K562 (cell line): ENCODE data around the gene ATP5MG. TPM values are rescaled to one million over a fixed set of nuclear protein-coding genes. Genes with fewer than 3 reads are reported as not detected.

Source experiments
- ATAC-seq: fragments of 200-7000 bp; cut with Tn5 transposase; 3 replicates; pipeline ENCODE4 v1.9.1; 2020; ENCODE audit warnings: moderate library complexity
- BruUV-seq: library from RNA; stranded (reverse); fragments of 400-500 nt; replicated peaks from 2 replicates; lab custom pipeline; 2021; lab: Mats Ljungman, UMichigan
- CTCF ChIA-PET: fragments of 300-600 bp; formaldehyde crosslinking; extraction: SDS; loops from one replicate; lab custom pipeline; 2021; ENCODE audit warnings: low intra/inter-chr PET ratio; lab: Yijun Ruan, JAX
- POLR2A ChIA-PET: fragments of 300-600, 350-650 bp; sonication (Branson Sonifier 250); formaldehyde crosslinking; extraction: SDS; loops from one replicate; lab custom pipeline; 2021; ENCODE audit warnings: antibody characterized with exemption, inconsistent platforms; lab: Yijun Ruan, JAX
- DNase-seq, 4 experiments: peaks; one replicate each; pipeline versions ENCODE4 v3.0.0 to v3.0.0-alpha.2; 2011 to 2018; ENCODE audit warnings: low spot score in 3 of 4, mixed read lengths in 3 of 4; ENCODE audit errors: extremely low read depth in 1 of 4
- FAIRE-seq: peaks from 2 replicates; lab custom pipeline; 2011; peaks lifted over from hg19 to GRCh38; lab: Jason Lieb, UNC
- H2AFZ ChIP-seq: 2 replicates; pipeline ENCODE4 v1.6.0; 2011; ENCODE audit warnings: low read depth, low read length, control low read depth, inconsistent platforms
- H3K27ac ChIP-seq: fragments of 200-600 bp; 3 replicates; pipeline ENCODE4 v1.8.0; 2011; ENCODE audit warnings: low read depth, mild to moderate bottlenecking, control low read depth, inconsistent platforms, low read length, moderate library complexity, mixed read lengths; ENCODE audit errors: extremely low read depth
- H3K27me3 ChIP-seq, 2 experiments: fragments of 300-600 bp in 1 of 2; 2 replicates in 1 of 2; 3 replicates in 1 of 2; pipeline versions ENCODE4 v1.6.0 to v1.8.0; 2011; ENCODE audit warnings: inconsistent platforms in 2 of 2, low read length in 2 of 2, mild to moderate bottlenecking in 1 of 2, mixed read lengths in 1 of 2, moderate library complexity in 1 of 2; ENCODE audit not compliant: control insufficient read depth in 2 of 2, insufficient read depth in 2 of 2
- H3K36me3 ChIP-seq: fragments of 300-600 bp; 3 replicates; pipeline ENCODE4 v1.8.0; 2011; ENCODE audit warnings: mild to moderate bottlenecking, low read length, inconsistent platforms; ENCODE audit not compliant: control insufficient read depth, insufficient read depth
- H3K4me1 ChIP-seq, 2 experiments: fragments of 200-600 bp in 1 of 2; replicated peaks in 1 of 2; 2 replicates in 1 of 2; 3 replicates in 1 of 2; pipeline versions ENCODE4 v1.5.1 to v1.8.0; 2011; ENCODE audit warnings: inconsistent platforms in 2 of 2, low read length in 2 of 2, mild to moderate bottlenecking in 1 of 2, mixed read lengths in 1 of 2, moderate library complexity in 1 of 2; ENCODE audit not compliant: control insufficient read depth in 2 of 2, insufficient read depth in 2 of 2
- H3K4me2 ChIP-seq: 2 replicates; pipeline ENCODE4 v1.6.1; 2011; ENCODE audit warnings: low read length, control low read depth, inconsistent platforms, mixed read lengths; ENCODE audit not compliant: insufficient read depth
- H3K4me3 ChIP-seq: fragments of 200-600 bp; sonication (generic), shearing (Covaris generic); 2 replicates; pipeline ENCODE4 v1.5.1; 2016; ENCODE audit warnings: control low read depth, inconsistent platforms
- H3K79me2 ChIP-seq: fragments of 200-600 bp; 3 replicates; pipeline ENCODE4 v1.8.0; 2011; ENCODE audit warnings: low read length, inconsistent platforms; ENCODE audit not compliant: control insufficient read depth, insufficient read depth
- H3K9ac ChIP-seq, 2 experiments: 2 replicates each; pipeline versions ENCODE4 v1.6.0 to v1.6.1; 2011; ENCODE audit warnings: low read depth in 2 of 2, low read length in 2 of 2, control low read depth in 1 of 2, inconsistent platforms in 1 of 2, mild to moderate bottlenecking in 1 of 2, mixed read lengths in 1 of 2; ENCODE audit not compliant: insufficient read depth in 1 of 2
- H3K9me1 ChIP-seq: one replicate; pipeline ENCODE4 v1.6.0; 2011; ENCODE audit warnings: inconsistent platforms, mild to moderate bottlenecking, low read length, moderate library complexity; ENCODE audit not compliant: control insufficient read depth, insufficient read depth
- H3K9me3 ChIP-seq: replicated peaks from 2 replicates; pipeline ENCODE4 v1.5.1; 2011; ENCODE audit warnings: low read depth, low read length, inconsistent platforms; ENCODE audit not compliant: control insufficient read depth, insufficient read depth
- H4K20me1 ChIP-seq: replicated peaks from 2 replicates; pipeline ENCODE4 v1.6.1; 2011; ENCODE audit warnings: low read length, inconsistent platforms, mixed read lengths; ENCODE audit not compliant: control insufficient read depth, insufficient read depth
- CEBPZ ChIP-seq: fragments of 150-350 bp; IDR thresholded peaks from 2 replicates; pipeline ENCODE4 v1.6.1; 2014; ENCODE audit warnings: low read depth, mild to moderate bottlenecking, low read length, borderline replicate concordance
- CREM ChIP-seq: IDR thresholded peaks from 2 replicates; pipeline ENCODE4 v1.6.1; 2014; ENCODE audit warnings: antibody characterized with exemption, low read depth
- CTCF ChIP-seq, 3 experiments: IDR thresholded peaks in 2 of 3; conservative IDR thresholded peaks in 1 of 3; 2 replicates each; pipeline ENCODE4 v1.5.1; 2011 to 2012; ENCODE audit warnings: low read length in 3 of 3, mild to moderate bottlenecking in 3 of 3, control low read depth in 2 of 3, improper control_type of control experiment in 1 of 3, inconsistent platforms in 1 of 3, low read depth in 1 of 3, mixed read lengths in 1 of 3, moderate library complexity in 1 of 3; ENCODE audit not compliant: insufficient read depth in 2 of 3
- RAD21 ChIP-seq, 2 experiments: fragments of 250-450 bp in 1 of 2; fragments of 450-650 bp in 1 of 2; sonication (Bioruptor Pico) in 1 of 2; formaldehyde crosslinking in 1 of 2; IDR thresholded peaks in 1 of 2; conservative IDR thresholded peaks in 1 of 2; 2 replicates each; pipeline versions ENCODE4 v1.4.0 to v1.8.0; 2020 to 2022; ENCODE audit warnings: mild to moderate bottlenecking in 2 of 2, moderate library complexity in 1 of 2
- ZNF57 ChIP-seq: fragments of 450-650 bp; formaldehyde crosslinking; IDR thresholded peaks from 2 replicates; pipeline ENCODE4 v1.4.0; 2020; ENCODE audit warnings: mild to moderate bottlenecking, moderate library complexity
- WGBS: fragments of 100-300 bp; shearing (Covaris generic); methylation state at CpG from one replicate; pipeline ENCODE4 v1.1.6; 2016; ENCODE audit warnings: low coverage, mixed read lengths; ENCODE audit not compliant: insufficient coverage; ENCODE audit errors: missing lambda C conversion rate; 5-methylcytosine and 5-hydroxymethylcytosine counted together
- in situ Hi-C: fragments of 300-500 bp; cut with MboI; formaldehyde crosslinking; loops from 4 replicates; pipeline ENCODE4 v1.15.0; 2018; ENCODE audit warnings: inconsistent platforms, mixed read lengths
- intact Hi-C: fragments of 100-400 bp; cut with micrococcal nuclease; formaldehyde crosslinking; loops from 2 replicates; pipeline ENCODE4 v1.14.2; 2022
- polyA plus RNA-seq, 8 experiments: library from polyadenylated mRNA; depleted of rRNA in 4 of 8; stranded (reverse) in 5 of 8; unstranded in 3 of 8; fragments of >200 nt; fragmentation: Nextera tagmentation in 2 of 8; fragmentation: Illumina TruSeq in 1 of 8; extraction: Ambion mirVana in 2 of 8; extraction: Trizol in 1 of 8; gene quantifications; 2 replicates each; pipeline versions ENCODE4 v1.2.1 to v1.2.3, GENCODE V29; 2011 to 2014; ENCODE audit warnings: inconsistent platforms in 1 of 8, missing spikeins in 1 of 8
- total RNA-seq, 7 experiments: library from RNA; depleted of rRNA in 6 of 7; stranded (reverse); fragments of >200 nt in 6 of 7; fragmentation: Illumina TruSeq in 2 of 7; extraction: Trizol in 2 of 7; gene quantifications; 2 replicates each; pipeline versions ENCODE4 v1.2.1 to v1.2.3, GENCODE V29; 2011 to 2021; ENCODE audit warnings: low replicate concordance in 1 of 7

The ATP5MG gene
- total and polyA plus RNA-seq, 9 of the 15 experiments (the other 6 are each of a cell fraction or from before 2014, with no cell fraction given), result 301 to 2,138 (median 434) TPM

- no peak for TF ChIP-seq CEBPZ
- no peak for TF ChIP-seq CREM
Measured at GRCh38 chr11:118418766-118419165, 17.4 kb downstream of the ATP5MG start (continued).

GRCh38 chr11:118427707-118428106 is 26.3 kb downstream of the ATP5MG start:
- H3K79me2 ChIP-seq, result no peaks in the 10 kb centered on the region
- intact Hi-C loops (no loop called here), in situ Hi-C loops (no loop called here)
- H3K4me1 ChIP-seq, result peaks cover 0 to 4% of the 10 kb centered on the region in 2 experiments; a peak in 2 of 5 replicates
- no peaks in the 10 kb centered on the region for H3K36me3 ChIP-seq
- no peak overlapping the region for H3K4me3 ChIP-seq
- ChIA-PET CTCF (no interaction called here), POLR2A (interaction anchor here (0.5 to 1.3 kb wide), 3 partner anchors 9 to 101 kb away, joined by 3 to 6 read pairs (median 4); no protein-coding TSS in a partner anchor)
- 0% methylated on average over 1 of the region's 1 CpG for WGBS
- H3K27ac ChIP-seq, result no peak overlapping the region
- ATAC-seq (peak; percentile 16; the same call in 1 of the 3 replicates), DNase-seq (no peak), FAIRE-seq (no peak)
- no peak overlapping the region for H2AFZ ChIP-seq
- H3K4me2 ChIP-seq, result no peak overlapping the region
- no TSS peak for BruUV-seq
- no peaks in the 10 kb centered on the region for H3K9me1 ChIP-seq
- H3K27me3 ChIP-seq, result no peaks in the 10 kb centered on the region
- H3K9me3 ChIP-seq, result no peaks in the 10 kb centered on the region
- H4K20me1 ChIP-seq, result no peaks in the 10 kb centered on the region
- no peak overlapping the region for H3K9ac ChIP-seq
- TF ChIP-seq CTCF (IDR thresholded peaks at IDR 0.05 in 2 of 3, conservative IDR thresholded peaks at IDR 0.05 in 1 of 3; ENCODE audit: insufficient read depth in 2 of 3, low read depth in 1 of 3, low read length in 3 of 3), result 0 out of 6 replicates have a peak, but pooled peaks of 1 of the 3 experiments have one; percentile 14
- TF ChIP-seq ZNF57, result no peak
- peak in 1 of 2 experiments; percentile 13; a peak in 1 of 4 replicates for TF ChIP-seq RAD21 (CRISPR knock-in tag; conservative IDR thresholded peaks at IDR 0.05 in 1 of 2, IDR thresholded peaks at IDR 0.05 in 1 of 2)
